NCI-H526 treated with DMSO at 0.1 percent for 48 hours (cell line): ENCODE data around the gene LGALS3BP.

Experiments
- DNase-seq: peaks from one replicate; lab custom pipeline; 2025; lab: John Stamatoyannopoulos, UW

Gene LGALS3BP

GRCh38 chr17:78998311-78999055, 18.8 kb upstream of the LGALS3BP start:
- no peak for DNase-seq

- no peak for DNase-seq
Measured at GRCh38 chr17:78997881-78998280, 18.2 kb upstream of the LGALS3BP start.

GRCh38 chr17:78997231-78997741, 17.6 kb upstream of the LGALS3BP start:
- DNase-seq = no peak

- no peak for DNase-seq
Measured at GRCh38 chr17:78996781-78997201, 17.1 kb upstream of the LGALS3BP start.

- DNase-seq = no peak
Measured at GRCh38 chr17:78995761-78996451, 16.2 kb upstream of the LGALS3BP start.

- no peak for DNase-seq
Measured at GRCh38 chr17:78995022-78995760, 15.5 kb upstream of the LGALS3BP start.

GRCh38 chr17:78993981-78994671, 14.4 kb upstream of the LGALS3BP start:
- DNase-seq = no peak

- DNase-seq = no peak
Measured at GRCh38 chr17:78993241-78993956, 13.7 kb upstream of the LGALS3BP start.

GRCh38 chr17:78992542-78993212, 13.0 kb upstream of the LGALS3BP start:
- DNase-seq = no peak

GRCh38 chr17:78991906-78992532, 12.3 kb upstream of the LGALS3BP start:
- DNase-seq = no peak

GRCh38 chr17:78991017-78991738, 11.5 kb upstream of the LGALS3BP start:
- no peak for DNase-seq

- no peak for DNase-seq
Measured at GRCh38 chr17:78990349-78991016, 10.8 kb upstream of the LGALS3BP start.

- no peak for DNase-seq
Measured at GRCh38 chr17:78988152-78988551, 8.4 kb upstream of the LGALS3BP start.

- no peak for DNase-seq
Measured at GRCh38 chr17:78986649-78987328, 7.1 kb upstream of the LGALS3BP start.

GRCh38 chr17:78986048-78986648, 6.4 kb upstream of the LGALS3BP start:
- no peak for DNase-seq

- no peak for DNase-seq
Measured at GRCh38 chr17:78985395-78985794, 5.7 kb upstream of the LGALS3BP start.

- DNase-seq = no peak
Measured at GRCh38 chr17:78981010-78981888, 1.5 kb upstream of the LGALS3BP start.
